ENCODE data around the gene SEMA7A. TPM values are rescaled to one million over a fixed set of nuclear protein-coding genes. Genes with fewer than 3 reads are reported as not detected.

Gene SEMA7A
- total and polyA plus RNA-seq, 3 donors from 2014 or later = 80.7 to 220 (median 217) TPM

GRCh38 chr15:74419432-74419831, 14.3 kb downstream of the SEMA7A start:
- 71 to 88% methylated on average over 3 to 4 of the region's 4 CpGs for WGBS, 2 donors
- Histone ChIP-seq H3K36me3 (ENCODE audit: low read depth, missing control alignments) (no peaks in the 10 kb centered on the region), H3K4me3 (no peak overlapping the region), H3K27ac (peak overlapping the region; percentile 47 to 76), H3K4me1 (peaks cover 77% of the 10 kb centered on the region), H3K27me3 (no peaks in the 10 kb centered on the region), H3K9me3 (no peaks in the 10 kb centered on the region)
- intact Hi-C loops (cut with DNase I; ENCODE audit: low total_unique reads) = no loop called here
- no peak for DNase-seq
- TF ChIP-seq CTCF (IDR thresholded peaks at IDR 0.05) (no peak), POLR2A (IDR thresholded peaks at IDR 0.05) (no peak)

GRCh38 chr15:74418575-74419338, 15.0 kb downstream of the SEMA7A start:
- no peak for DNase-seq
- H3K4me1 ChIP-seq = peaks cover 73% of the 10 kb centered on the region
- intact Hi-C loops (cut with DNase I; ENCODE audit: low total_unique reads) = no loop called here
- H3K27ac ChIP-seq = peak overlapping the region; percentile 47 to 76
- TF ChIP-seq POLR2A (IDR thresholded peaks at IDR 0.05) (no peak), CTCF (IDR thresholded peaks at IDR 0.05) (no peak)
- WGBS, 2 donors = 50 to 63% methylated on average over 14 to 16 of the region's 16 CpGs
- no peaks in the 10 kb centered on the region for H3K9me3 ChIP-seq
- H3K4me3 ChIP-seq = no peak overlapping the region
- H3K36me3 ChIP-seq (ENCODE audit: low read depth, missing control alignments) = no peaks in the 10 kb centered on the region
- no peaks in the 10 kb centered on the region for H3K27me3 ChIP-seq

- no peaks in the 10 kb centered on the region for H3K36me3 ChIP-seq (ENCODE audit: low read depth, missing control alignments)
Measured at GRCh38 chr15:74417670-74418069, 16.1 kb downstream of the SEMA7A start.

GRCh38 chr15:74417225-74417624, 16.5 kb downstream of the SEMA7A start:
- intact Hi-C loops (cut with DNase I; ENCODE audit: low total_unique reads) = no loop called here
- Histone ChIP-seq H3K27ac (no peak overlapping the region), H3K36me3 (ENCODE audit: low read depth, missing control alignments) (no peaks in the 10 kb centered on the region), H3K27me3 (no peaks in the 10 kb centered on the region), H3K4me3 (peak overlapping the region in 1 of 2 donors; percentile 23), H3K4me1 (peaks cover 73% of the 10 kb centered on the region), H3K9me3 (no peaks in the 10 kb centered on the region)
- 54 to 68% methylated on average over 9 to 13 of the region's 13 CpGs for WGBS, 2 donors
- DNase-seq = peak; percentile 48
- TF ChIP-seq POLR2A (IDR thresholded peaks at IDR 0.05) (no peak), CTCF (IDR thresholded peaks at IDR 0.05) (no peak)

More at GRCh38 chr15:74417670-74418069, 16.1 kb downstream of the SEMA7A start:
- 74% methylated on average over 9 of the region's 9 CpGs; no CpG with 5 or more reads in 1 of the 2 donors for WGBS, 2 donors
- peak overlapping the region in 1 of 2 donors; percentile 53 for H3K27ac ChIP-seq
- peaks cover 73% of the 10 kb centered on the region for H3K4me1 ChIP-seq
- H3K9me3 ChIP-seq = no peaks in the 10 kb centered on the region
- intact Hi-C loops (cut with DNase I; ENCODE audit: low total_unique reads) = no loop called here
- no peak overlapping the region for H3K4me3 ChIP-seq
- no peaks in the 10 kb centered on the region for H3K27me3 ChIP-seq
- DNase-seq = no peak
- TF ChIP-seq POLR2A (IDR thresholded peaks at IDR 0.05) = no peak
- TF ChIP-seq CTCF (IDR thresholded peaks at IDR 0.05) = no peak
